ENCODE measurements around the gene CNOT8.

CNOT8 gene

DNA sequence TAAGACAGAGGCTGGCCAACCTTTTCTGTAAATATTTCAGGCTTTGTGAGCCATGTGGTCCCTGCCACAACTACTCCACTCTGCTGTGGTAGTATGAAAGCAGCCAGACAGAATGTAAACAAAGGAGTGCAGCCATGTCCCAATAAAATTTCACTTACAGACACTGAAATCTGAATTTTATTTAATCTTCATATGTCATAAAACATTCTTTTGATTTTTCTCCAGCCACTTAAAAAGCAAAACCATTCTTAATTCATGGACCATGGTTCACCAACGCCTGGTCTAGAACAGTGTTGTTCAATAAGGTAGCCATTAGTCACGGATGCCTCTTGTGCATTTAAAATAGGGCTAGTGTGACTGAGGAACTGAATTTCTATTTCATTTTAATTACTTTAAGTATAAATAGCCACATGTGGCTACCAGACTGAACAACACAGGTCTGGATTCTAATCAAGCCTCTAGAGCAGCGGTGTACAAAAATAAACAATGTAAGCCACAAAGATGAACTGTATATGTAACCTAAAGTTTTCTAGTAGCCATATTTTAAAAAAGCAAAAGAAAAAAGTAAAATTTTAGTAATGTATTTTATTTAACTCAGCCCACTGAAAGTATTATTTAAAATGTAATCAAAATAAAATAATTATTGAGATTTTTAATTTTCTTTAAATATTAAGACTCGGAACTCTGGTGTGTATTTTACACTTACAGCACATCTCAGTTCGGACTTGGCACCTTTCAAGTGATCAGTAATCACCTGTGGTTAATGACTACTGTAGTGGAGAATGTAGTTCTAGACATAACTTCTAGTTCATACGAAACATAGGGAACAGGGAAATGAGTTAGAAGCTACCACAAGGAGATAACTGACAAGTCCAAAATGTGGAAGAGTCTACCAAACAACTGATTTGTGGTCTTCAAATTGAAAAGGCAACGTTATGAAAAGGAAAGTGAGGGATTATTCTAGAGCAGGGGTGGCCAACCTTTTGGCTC lies 65.3 kb downstream of the CNOT8 start:
- no peak for DNase-seq (ENCODE audit: low spot score)

All from CD4-positive, alpha-beta T cell treated with Interleukin-15 for 4 hours (primary cell).